ENCODE measurements around the gene CASP4. TPM values are rescaled to one million over a fixed set of nuclear protein-coding genes. Genes with fewer than 3 reads are reported as not detected.

CASP4 gene
- total and polyA plus RNA-seq, 10 donors = 98.1 to 309 (median 132) TPM

GRCh38 chr11:104968856-104969776 lies 742 bp upstream of the CASP4 start:
- WGBS, 5 donors = 74 to 86% (median 80%) methylated on average over 15 to 16 of the region's 16 CpGs
- TF ChIP-seq POLR2AphosphoS5 (IDR thresholded peaks at IDR 0.05) (peak in 1 of 3 donors; percentile 12), CTCF (IDR thresholded peaks at IDR 0.05 in 8 of 11, conservative IDR thresholded peaks at IDR 0.05 in 3 of 11) (no peak), POLR2A (IDR thresholded peaks at IDR 0.05) (no peak)
- intact Hi-C loops (cut with DNase I; ENCODE audit: low total_unique reads) = no loop called here
- Histone ChIP-seq H3K4me3 (peak overlapping the region; percentile 45 to 70 (median 52)), H3K4me1 (peaks cover 20 to 42% (median 34%) of the 10 kb centered on the region in 6 donors), H3K27me3 (replicated peaks in 1 of 7) (no peaks in the 10 kb centered on the region), H3K9me3 (peaks cover 0 to 28% (median 25%) of the 10 kb centered on the region in 8 donors), H3K27ac (peak overlapping the region; percentile 90 to 95 (median 91)), H3K36me3 (peaks cover 0 to 17% (median under 1%) of the 10 kb centered on the region in 6 donors)
- DNase-seq = peak; percentile 81

- Histone ChIP-seq H3K4me3 (peak overlapping the region; percentile 45 to 70 (median 52)), H3K27ac (peak overlapping the region; percentile 90 to 95 (median 91)), H3K9me3 (peaks cover 0 to 23% (median 18%) of the 10 kb centered on the region in 8 donors), H3K27me3 (replicated peaks in 1 of 7) (no peaks in the 10 kb centered on the region), H3K36me3 (peaks cover 0 to 28% (median 4%) of the 10 kb centered on the region in 6 donors), H3K4me1 (peaks cover 23 to 56% (median 44%) of the 10 kb centered on the region in 6 donors)
- intact Hi-C loops (cut with DNase I; ENCODE audit: low total_unique reads) = no loop called here
- no peak for DNase-seq
- 4 to 10% (median 5%) methylated on average over 11 of the region's 11 CpGs for WGBS, 5 donors
- TF ChIP-seq POLR2A (IDR thresholded peaks at IDR 0.05) (no peak), POLR2AphosphoS5 (IDR thresholded peaks at IDR 0.05) (no peak), CTCF (IDR thresholded peaks at IDR 0.05 in 8 of 11, conservative IDR thresholded peaks at IDR 0.05 in 3 of 11) (no peak)
Observed at GRCh38 chr11:104967534-104968354, 630 bp downstream of the CASP4 start.

- intact Hi-C loops (cut with DNase I; ENCODE audit: low total_unique reads) = no loop called here
- 90 to 94% (median 93%) methylated on average over 5 of the region's 5 CpGs for WGBS, 5 donors
- Histone ChIP-seq H3K9me3 (peaks cover 0 to 17% (median 13%) of the 10 kb centered on the region in 8 donors), H3K27ac (no peak overlapping the region), H3K4me3 (peak overlapping the region in 4 of 8 donors; percentile 45 to 70 (median 54)), H3K27me3 (replicated peaks in 1 of 7) (no peaks in the 10 kb centered on the region), H3K36me3 (peaks cover 3 to 47% (median 12%) of the 10 kb centered on the region in 6 donors), H3K4me1 (peaks cover 23 to 76% (median 59%) of the 10 kb centered on the region in 6 donors)
- no peak for DNase-seq
- TF ChIP-seq POLR2A (IDR thresholded peaks at IDR 0.05) (no peak), POLR2AphosphoS5 (IDR thresholded peaks at IDR 0.05) (no peak), CTCF (IDR thresholded peaks at IDR 0.05 in 8 of 11, conservative IDR thresholded peaks at IDR 0.05 in 3 of 11) (no peak)
Observed at GRCh38 chr11:104965735-104966134, 2.6 kb downstream of the CASP4 start.
